H1 (cell line): ENCODE measurements around the gene RNU7-1. TPM values are rescaled to one million over a fixed set of nuclear protein-coding genes. Genes with fewer than 3 reads are reported as not detected.

Experiments used
- BCL11A ChIP-seq, 2 experiments: IDR thresholded peaks; one replicate each; pipeline ENCODE4 v1.6.1; 2011; ENCODE audit warnings: low read depth in 2 of 2, low read length in 2 of 2, mild to moderate bottlenecking in 2 of 2
- CEBPB ChIP-seq: IDR thresholded peaks from 2 replicates; pipeline ENCODE4 v1.6.1; 2012; ENCODE audit warnings: low read depth, low read length
- FOSL1 ChIP-seq: IDR thresholded peaks from 2 replicates; pipeline ENCODE4 v1.6.1; 2011; ENCODE audit warnings: mild to moderate bottlenecking, low read depth, low read length, moderate library complexity; ENCODE audit not compliant: insufficient read depth
- RFX5 ChIP-seq: IDR thresholded peaks from 2 replicates; pipeline ENCODE4 v1.6.1; 2011; ENCODE audit warnings: low read depth, low read length, improper control_type of control experiment, borderline replicate concordance
- RNF2 ChIP-seq: fragments of 200-900, 300-1000 bp; sonication (generic); IDR thresholded peaks from 2 replicates; pipeline ENCODE4 v1.7.1; 2016; ENCODE audit warnings: borderline replicate concordance, low read depth, mild to moderate bottlenecking, antibody characterized with exemption, low read length; ENCODE audit not compliant: poor library complexity, severe bottlenecking; ENCODE audit errors: missing control alignments
- SAP30 ChIP-seq: fragments of 300-600 bp; sonication (generic); IDR thresholded peaks from 2 replicates; pipeline ENCODE4 v1.7.1; 2012; ENCODE audit warnings: low read length, moderate library complexity, mild to moderate bottlenecking, inconsistent platforms; ENCODE audit not compliant: insufficient read depth, insufficient replicate concordance
- SIN3A ChIP-seq, 2 experiments: IDR thresholded peaks in 1 of 2; conservative IDR thresholded peaks in 1 of 2; 2 replicates each; pipeline ENCODE4 v1.6.1; 2011 to 2012; ENCODE audit warnings: low read length in 2 of 2, improper control_type of control experiment in 1 of 2, low read depth in 1 of 2, mild to moderate bottlenecking in 1 of 2
- SP1 ChIP-seq: IDR thresholded peaks from 2 replicates; pipeline ENCODE4 v1.6.1; 2011; ENCODE audit warnings: low read depth, low read length
- SP4 ChIP-seq: IDR thresholded peaks from 2 replicates; pipeline ENCODE4 v1.6.1; 2012; ENCODE audit warnings: low read length, inconsistent platforms
- TBP ChIP-seq: IDR thresholded peaks from 2 replicates; pipeline ENCODE4 v1.6.1; 2011; ENCODE audit warnings: low read depth, low read length, improper control_type of control experiment
- polyA plus RNA-seq, 7 experiments: library from polyadenylated mRNA; depleted of rRNA in 3 of 7; stranded (reverse) in 5 of 7; unstranded in 2 of 7; fragments of >200 nt in 5 of 7; fragments of 200-250 nt in 2 of 7; gene quantifications; 1 replicate in 5 of 7; 2 replicates in 1 of 7; 4 replicates in 1 of 7; pipeline versions ENCODE4 v1.2.1 to v1.2.3, GENCODE V29; 2011 to 2013; ENCODE audit warnings: missing spikeins in 2 of 7, mixed read lengths in 2 of 7
- total RNA-seq: library from RNA; stranded (reverse); fragmentation: NEBNext Ultra II Directional; extraction: Animal tissue kit (Norgen Biotek cat#: 25700); gene quantifications from 2 replicates; pipeline ENCODE4 v1.2.1, GENCODE V29; 2021
- TF ChIP-seq, protein P1 (sequence below): fragments of 300-600 bp; sonication (generic); IDR thresholded peaks from 2 replicates; pipeline ENCODE4 v1.7.1; 2012; ENCODE audit warnings: low read length, moderate library complexity, mild to moderate bottlenecking, inconsistent platforms; ENCODE audit not compliant: insufficient replicate concordance

The RNU7-1 gene
- total and polyA plus RNA-seq, 2 of the 8 experiments (the other 6 are each of a cell fraction or from before 2014, with no cell fraction given): not detected

DNA sequence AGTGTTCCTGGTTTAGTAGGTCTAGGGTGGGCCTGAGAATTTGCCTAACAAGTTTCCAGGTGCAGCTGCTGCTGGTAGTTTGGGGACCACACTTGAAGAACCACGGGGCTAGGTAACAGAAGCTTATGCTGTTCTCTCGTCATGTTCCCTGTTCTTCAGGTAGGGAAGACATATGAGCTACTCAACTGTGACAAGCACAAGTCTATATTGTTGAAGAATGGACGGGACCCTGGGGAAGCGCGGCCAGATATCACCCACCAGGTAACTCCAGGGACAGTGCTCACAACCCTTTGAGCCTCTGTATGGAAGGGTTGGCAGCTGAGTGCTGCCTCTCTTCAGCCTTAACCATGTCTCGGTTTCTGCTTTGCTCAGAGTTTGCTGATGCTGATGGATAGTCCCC lies 30.6 kb downstream of the RNU7-1 start (continued):
- TF ChIP-seq, protein P1, sequence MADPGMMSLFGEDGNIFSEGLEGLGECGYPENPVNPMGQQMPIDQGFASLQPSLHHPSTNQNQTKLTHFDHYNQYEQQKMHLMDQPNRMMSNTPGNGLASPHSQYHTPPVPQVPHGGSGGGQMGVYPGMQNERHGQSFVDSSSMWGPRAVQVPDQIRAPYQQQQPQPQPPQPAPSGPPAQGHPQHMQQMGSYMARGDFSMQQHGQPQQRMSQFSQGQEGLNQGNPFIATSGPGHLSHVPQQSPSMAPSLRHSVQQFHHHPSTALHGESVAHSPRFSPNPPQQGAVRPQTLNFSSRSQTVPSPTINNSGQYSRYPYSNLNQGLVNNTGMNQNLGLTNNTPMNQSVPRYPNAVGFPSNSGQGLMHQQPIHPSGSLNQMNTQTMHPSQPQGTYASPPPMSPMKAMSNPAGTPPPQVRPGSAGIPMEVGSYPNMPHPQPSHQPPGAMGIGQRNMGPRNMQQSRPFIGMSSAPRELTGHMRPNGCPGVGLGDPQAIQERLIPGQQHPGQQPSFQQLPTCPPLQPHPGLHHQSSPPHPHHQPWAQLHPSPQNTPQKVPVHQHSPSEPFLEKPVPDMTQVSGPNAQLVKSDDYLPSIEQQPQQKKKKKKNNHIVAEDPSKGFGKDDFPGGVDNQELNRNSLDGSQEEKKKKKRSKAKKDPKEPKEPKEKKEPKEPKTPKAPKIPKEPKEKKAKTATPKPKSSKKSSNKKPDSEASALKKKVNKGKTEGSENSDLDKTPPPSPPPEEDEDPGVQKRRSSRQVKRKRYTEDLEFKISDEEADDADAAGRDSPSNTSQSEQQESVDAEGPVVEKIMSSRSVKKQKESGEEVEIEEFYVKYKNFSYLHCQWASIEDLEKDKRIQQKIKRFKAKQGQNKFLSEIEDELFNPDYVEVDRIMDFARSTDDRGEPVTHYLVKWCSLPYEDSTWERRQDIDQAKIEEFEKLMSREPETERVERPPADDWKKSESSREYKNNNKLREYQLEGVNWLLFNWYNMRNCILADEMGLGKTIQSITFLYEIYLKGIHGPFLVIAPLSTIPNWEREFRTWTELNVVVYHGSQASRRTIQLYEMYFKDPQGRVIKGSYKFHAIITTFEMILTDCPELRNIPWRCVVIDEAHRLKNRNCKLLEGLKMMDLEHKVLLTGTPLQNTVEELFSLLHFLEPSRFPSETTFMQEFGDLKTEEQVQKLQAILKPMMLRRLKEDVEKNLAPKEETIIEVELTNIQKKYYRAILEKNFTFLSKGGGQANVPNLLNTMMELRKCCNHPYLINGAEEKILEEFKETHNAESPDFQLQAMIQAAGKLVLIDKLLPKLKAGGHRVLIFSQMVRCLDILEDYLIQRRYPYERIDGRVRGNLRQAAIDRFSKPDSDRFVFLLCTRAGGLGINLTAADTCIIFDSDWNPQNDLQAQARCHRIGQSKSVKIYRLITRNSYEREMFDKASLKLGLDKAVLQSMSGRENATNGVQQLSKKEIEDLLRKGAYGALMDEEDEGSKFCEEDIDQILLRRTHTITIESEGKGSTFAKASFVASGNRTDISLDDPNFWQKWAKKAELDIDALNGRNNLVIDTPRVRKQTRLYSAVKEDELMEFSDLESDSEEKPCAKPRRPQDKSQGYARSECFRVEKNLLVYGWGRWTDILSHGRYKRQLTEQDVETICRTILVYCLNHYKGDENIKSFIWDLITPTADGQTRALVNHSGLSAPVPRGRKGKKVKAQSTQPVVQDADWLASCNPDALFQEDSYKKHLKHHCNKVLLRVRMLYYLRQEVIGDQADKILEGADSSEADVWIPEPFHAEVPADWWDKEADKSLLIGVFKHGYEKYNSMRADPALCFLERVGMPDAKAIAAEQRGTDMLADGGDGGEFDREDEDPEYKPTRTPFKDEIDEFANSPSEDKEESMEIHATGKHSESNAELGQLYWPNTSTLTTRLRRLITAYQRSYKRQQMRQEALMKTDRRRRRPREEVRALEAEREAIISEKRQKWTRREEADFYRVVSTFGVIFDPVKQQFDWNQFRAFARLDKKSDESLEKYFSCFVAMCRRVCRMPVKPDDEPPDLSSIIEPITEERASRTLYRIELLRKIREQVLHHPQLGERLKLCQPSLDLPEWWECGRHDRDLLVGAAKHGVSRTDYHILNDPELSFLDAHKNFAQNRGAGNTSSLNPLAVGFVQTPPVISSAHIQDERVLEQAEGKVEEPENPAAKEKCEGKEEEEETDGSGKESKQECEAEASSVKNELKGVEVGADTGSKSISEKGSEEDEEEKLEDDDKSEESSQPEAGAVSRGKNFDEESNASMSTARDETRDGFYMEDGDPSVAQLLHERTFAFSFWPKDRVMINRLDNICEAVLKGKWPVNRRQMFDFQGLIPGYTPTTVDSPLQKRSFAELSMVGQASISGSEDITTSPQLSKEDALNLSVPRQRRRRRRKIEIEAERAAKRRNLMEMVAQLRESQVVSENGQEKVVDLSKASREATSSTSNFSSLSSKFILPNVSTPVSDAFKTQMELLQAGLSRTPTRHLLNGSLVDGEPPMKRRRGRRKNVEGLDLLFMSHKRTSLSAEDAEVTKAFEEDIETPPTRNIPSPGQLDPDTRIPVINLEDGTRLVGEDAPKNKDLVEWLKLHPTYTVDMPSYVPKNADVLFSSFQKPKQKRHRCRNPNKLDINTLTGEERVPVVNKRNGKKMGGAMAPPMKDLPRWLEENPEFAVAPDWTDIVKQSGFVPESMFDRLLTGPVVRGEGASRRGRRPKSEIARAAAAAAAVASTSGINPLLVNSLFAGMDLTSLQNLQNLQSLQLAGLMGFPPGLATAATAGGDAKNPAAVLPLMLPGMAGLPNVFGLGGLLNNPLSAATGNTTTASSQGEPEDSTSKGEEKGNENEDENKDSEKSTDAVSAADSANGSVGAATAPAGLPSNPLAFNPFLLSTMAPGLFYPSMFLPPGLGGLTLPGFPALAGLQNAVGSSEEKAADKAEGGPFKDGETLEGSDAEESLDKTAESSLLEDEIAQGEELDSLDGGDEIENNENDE: no peak
- TF ChIP-seq SAP30 (no peak), SP4 (no peak), CEBPB (no peak), BCL11A (IDR thresholded peaks at IDR 0.05; ENCODE audit: low read depth in 2 of 2, low read length in 2 of 2) (no peak), TBP (no peak), FOSL1 (no peak), SIN3A (conservative IDR thresholded peaks at IDR 0.05 in 1 of 2, IDR thresholded peaks at IDR 0.05 in 1 of 2; ENCODE audit: low read depth in 1 of 2, low read length in 2 of 2) (no peak), RNF2 (no peak), SP1 (no peak), RFX5 (no peak)
